Spleen (tissue), 11 donors: ENCODE results near the gene TREH. TPM values are rescaled to one million over a fixed set of nuclear protein-coding genes. Genes with fewer than 3 reads are reported as not detected.
"Not testable (repeated sequence)": the region's sequence is repeated elsewhere in the genome, so short reads cannot be mapped to it uniquely, and the experiment has no call there.

Experiments
- DNase-seq: peaks from one replicate; pipeline ENCODE4 v3.0.0-alpha.2; 2020
- H3K27ac ChIP-seq, 8 donors: fragments of 200-600 bp; sonication (generic) in 7 of 8; 1 replicate in 4 of 8; 2 replicates in 4 of 8; pipeline versions ENCODE4 v1.5.0 to v1.8.0; 2016 to 2021; ENCODE audit warnings: inconsistent platforms in 4 of 8, mild to moderate bottlenecking in 4 of 8, moderate library complexity in 1 of 8
- H3K27me3 ChIP-seq, 7 donors: fragments of 200-600 bp; sonication (generic) in 6 of 7; replicated peaks in 1 of 7; 1 replicate in 4 of 7; 2 replicates in 3 of 7; pipeline versions ENCODE4 v1.5.0 to v1.8.0; 2016 to 2021; ENCODE audit warnings: inconsistent platforms in 3 of 7, mild to moderate bottlenecking in 1 of 7
- H3K36me3 ChIP-seq, 6 donors: fragments of 200-600 bp; sonication (generic) in 5 of 6; 1 replicate in 4 of 6; 2 replicates in 2 of 6; pipeline versions ENCODE4 v1.5.0 to v1.8.0; 2016 to 2021; ENCODE audit warnings: inconsistent platforms in 2 of 6
- H3K4me1 ChIP-seq, 6 donors: fragments of 200-600 bp; sonication (generic) in 5 of 6; 1 replicate in 3 of 6; 2 replicates in 3 of 6; pipeline versions ENCODE4 v1.5.0 to v1.8.0; 2016 to 2021; ENCODE audit warnings: inconsistent platforms in 3 of 6
- H3K4me3 ChIP-seq, 8 donors: fragments of 200-600 bp; sonication (generic) in 7 of 8; 1 replicate in 4 of 8; 2 replicates in 4 of 8; pipeline versions ENCODE4 v1.5.0 to v1.8.0; 2016 to 2021; ENCODE audit warnings: inconsistent platforms in 4 of 8, mild to moderate bottlenecking in 4 of 8, moderate library complexity in 2 of 8
- H3K9me3 ChIP-seq, 8 donors: fragments of 200-600 bp; sonication (generic) in 7 of 8; 1 replicate in 4 of 8; 2 replicates in 4 of 8; pipeline versions ENCODE4 v1.5.0 to v1.8.0; 2016 to 2021; ENCODE audit warnings: inconsistent platforms in 4 of 8
- POLR2A ChIP-seq, 3 donors: fragments of 450-650 bp; IDR thresholded peaks; one replicate each; pipeline ENCODE4 v1.5.1; 2017; ENCODE audit warnings: antibody characterized with exemption in 3 of 3, mild to moderate bottlenecking in 1 of 3
- POLR2AphosphoS5 ChIP-seq, 3 donors: sonication (generic); formaldehyde crosslinking; IDR thresholded peaks; one replicate each; pipeline ENCODE4 v1.5.1; 2017; ENCODE audit warnings: antibody characterized with exemption in 3 of 3
- WGBS, 5 donors: extraction: QIAGEN DNeasy Blood & Tissue Kit in 3 of 5; methylation state at CpG; one replicate each; pipeline versions ENCODE4 v1.1.5 to v1.1.7; 2013 to 2018; 5-methylcytosine and 5-hydroxymethylcytosine counted together
- intact Hi-C: fragments of 100-400 bp; cut with DNase I; formaldehyde crosslinking; loops from one replicate; pipeline ENCODE4 v1.15.0; 2023; ENCODE audit warnings: low total_unique reads
- polyA plus RNA-seq, 3 donors: library from polyadenylated mRNA; stranded (reverse); fragments of 200-250 nt; gene quantifications; one replicate each; pipeline ENCODE4 v1.2.1, GENCODE V29; 2013
- total RNA-seq, 7 donors: library from RNA; depleted of rRNA in 3 of 7; stranded (reverse); fragments of >200 nt in 3 of 7; fragmentation: NEBNext Ultra II Directional in 4 of 7; extraction: Animal tissue kit (Norgen Biotek cat#: 25700) in 4 of 7; gene quantifications; one replicate each; pipeline versions ENCODE4 v1.1.0 to v1.2.1, GENCODE V29; 2016 to 2021
- TF ChIP-seq, protein P1 (sequence below), 11 experiments: fragments of 200-600 bp in 7 of 11; fragments of 450-650 bp in 4 of 11; sonication (generic) in 4 of 11; IDR thresholded peaks in 8 of 11; conservative IDR thresholded peaks in 3 of 11; 1 replicate in 7 of 11; 2 replicates in 4 of 11; pipeline versions ENCODE4 v1.4.0 to v1.8.0; 2016 to 2021; ENCODE audit warnings: antibody characterized with exemption in 11 of 11, inconsistent platforms in 4 of 11, mild to moderate bottlenecking in 1 of 11
- donor health status: healthy with polysubstance abuse.
- donor health status: DM: no; HTN: no; CAD: no; lungs with moderate emphysema.
- donor health status: DM: no; HTN: no; CAD: no.
- donor health status: Bipolar disorder and iron deficiency.
- donor health status: healthy.
- donor health status: DM: no; HTN: no; CAD: no.
- donor health status: DM: yes; HTN: yes; CAD: no.

Gene TREH
- total and polyA plus RNA-seq, 10 donors, result 0.33 to 2.3 (median 2.0) TPM; not detected in 7

- peak overlapping the region in 1 of 8 donors; percentile 59 for H3K4me3 ChIP-seq
- peaks cover 8 to 45% (median 35%) of the 10 kb centered on the region in 6 donors for H3K4me1 ChIP-seq
- H3K9me3 ChIP-seq, result no peaks in the 10 kb centered on the region
- WGBS, 5 donors, result 81 to 88% (median 84%) methylated on average over 34 to 41 of the region's 41 CpGs
- no peaks in the 10 kb centered on the region for H3K36me3 ChIP-seq
- intact Hi-C loops, result loop anchor here (5.0 kb wide), 1 partner anchor 253 kb away; no protein-coding TSS in a partner anchor
- peak overlapping the region in 1 of 8 donors; percentile 77 for H3K27ac ChIP-seq
- H3K27me3 ChIP-seq, result peaks cover 0 to 18% (median 0%) of the 10 kb centered on the region in 7 donors
- TF ChIP-seq POLR2AphosphoS5 (IDR thresholded peaks at IDR 0.05), result no peak
- TF ChIP-seq POLR2A (IDR thresholded peaks at IDR 0.05), result no peak
- TF ChIP-seq, protein P1, sequence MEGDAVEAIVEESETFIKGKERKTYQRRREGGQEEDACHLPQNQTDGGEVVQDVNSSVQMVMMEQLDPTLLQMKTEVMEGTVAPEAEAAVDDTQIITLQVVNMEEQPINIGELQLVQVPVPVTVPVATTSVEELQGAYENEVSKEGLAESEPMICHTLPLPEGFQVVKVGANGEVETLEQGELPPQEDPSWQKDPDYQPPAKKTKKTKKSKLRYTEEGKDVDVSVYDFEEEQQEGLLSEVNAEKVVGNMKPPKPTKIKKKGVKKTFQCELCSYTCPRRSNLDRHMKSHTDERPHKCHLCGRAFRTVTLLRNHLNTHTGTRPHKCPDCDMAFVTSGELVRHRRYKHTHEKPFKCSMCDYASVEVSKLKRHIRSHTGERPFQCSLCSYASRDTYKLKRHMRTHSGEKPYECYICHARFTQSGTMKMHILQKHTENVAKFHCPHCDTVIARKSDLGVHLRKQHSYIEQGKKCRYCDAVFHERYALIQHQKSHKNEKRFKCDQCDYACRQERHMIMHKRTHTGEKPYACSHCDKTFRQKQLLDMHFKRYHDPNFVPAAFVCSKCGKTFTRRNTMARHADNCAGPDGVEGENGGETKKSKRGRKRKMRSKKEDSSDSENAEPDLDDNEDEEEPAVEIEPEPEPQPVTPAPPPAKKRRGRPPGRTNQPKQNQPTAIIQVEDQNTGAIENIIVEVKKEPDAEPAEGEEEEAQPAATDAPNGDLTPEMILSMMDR (IDR thresholded peaks at IDR 0.05 in 8 of 11, conservative IDR thresholded peaks at IDR 0.05 in 3 of 11), result no peak
- no peak for DNase-seq
Observed at GRCh38 chr11:118688851-118689502, 9.5 kb upstream of the TREH start.

- not testable (repeated sequence) for H3K36me3 ChIP-seq, H3K9me3 ChIP-seq, H3K27ac ChIP-seq, DNase-seq, H3K4me3 ChIP-seq
- peaks cover 0 to 18% (median 0%) of the 10 kb centered on the region in 7 donors for H3K27me3 ChIP-seq
- WGBS, 5 donors, result 60 to 81% (median 71%) methylated on average over 10 of the region's 10 CpGs
- intact Hi-C loops, result loop anchor here (5.0 kb wide), 1 partner anchor 254 kb away; no protein-coding TSS in a partner anchor
- H3K4me1 ChIP-seq, result peaks cover 8 to 39% (median 35%) of the 10 kb centered on the region in 6 donors
Observed at GRCh38 chr11:118688339-118688738, 8.9 kb upstream of the TREH start.

DNA sequence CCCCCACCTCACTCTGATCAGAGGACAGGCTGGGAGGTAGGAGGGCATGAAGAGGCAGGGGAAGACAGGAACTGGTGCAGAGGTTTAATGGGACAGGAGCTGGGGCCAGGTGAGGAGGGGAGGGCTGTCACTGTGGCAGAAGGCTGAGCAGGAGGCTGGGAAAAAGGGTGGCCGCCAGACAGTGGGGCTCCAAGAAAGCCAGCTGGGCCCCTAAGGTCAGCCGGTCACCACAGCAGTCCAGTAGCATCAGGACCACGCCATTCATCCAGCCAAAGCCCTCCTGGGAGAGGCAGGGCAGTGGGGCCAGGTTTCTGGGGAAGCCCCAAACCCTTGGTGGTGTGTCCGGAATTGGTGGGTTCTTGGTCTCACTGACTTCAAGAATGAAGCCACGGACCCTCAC is 8.5 kb upstream of the TREH start:
- Histone ChIP-seq H3K27me3 (peaks cover 0 to 18% (median 0%) of the 10 kb centered on the region in 7 donors), H3K36me3 (no peaks in the 10 kb centered on the region), H3K9me3 (no peaks in the 10 kb centered on the region), H3K27ac (no peak overlapping the region), H3K4me3 (no peak overlapping the region), H3K4me1 (peaks cover 8 to 34% (median 32%) of the 10 kb centered on the region in 6 donors)
- no peak for TF ChIP-seq POLR2AphosphoS5 (IDR thresholded peaks at IDR 0.05)
- WGBS, 5 donors, result 86 to 91% (median 87%) methylated on average over 5 of the region's 5 CpGs
- no peak for DNase-seq
- intact Hi-C loops, result loop anchor here (5.0 kb wide), 1 partner anchor 254 kb away; no protein-coding TSS in a partner anchor

DNA sequence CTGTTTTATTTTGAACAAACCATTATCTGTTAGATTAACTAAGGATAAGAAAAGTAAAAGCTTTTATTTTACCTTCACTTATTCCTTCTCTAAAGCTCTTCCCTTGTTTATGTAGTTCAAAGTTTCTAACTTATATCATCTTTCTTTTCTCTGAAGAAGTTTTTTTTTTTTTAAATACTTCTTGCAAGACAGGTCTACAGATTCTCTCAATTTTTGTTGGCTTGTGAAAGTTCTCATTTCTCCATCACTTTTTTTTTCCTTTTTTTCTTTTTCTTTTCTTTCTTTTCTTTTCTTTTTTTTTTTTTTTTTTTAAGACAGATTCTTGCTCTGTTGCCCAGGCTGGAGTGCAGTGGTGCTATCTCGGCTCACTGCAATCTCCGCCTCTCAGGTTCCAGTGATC is 4.7 kb upstream of the TREH start:
- Histone ChIP-seq H3K9me3 (no peaks in the 10 kb centered on the region), H3K27ac (no peak overlapping the region), H3K4me3 (no peak overlapping the region), H3K27me3 (peaks cover 0 to 18% (median 0%) of the 10 kb centered on the region in 7 donors), H3K36me3 (no peaks in the 10 kb centered on the region), H3K4me1 (peaks cover 0 to 2% (median under 1%) of the 10 kb centered on the region in 6 donors)
- DNase-seq, result no peak
- intact Hi-C loops, result no loop called here
- TF ChIP-seq, protein P1 (IDR thresholded peaks at IDR 0.05 in 8 of 11, conservative IDR thresholded peaks at IDR 0.05 in 3 of 11), result no peak
- TF ChIP-seq POLR2AphosphoS5 (IDR thresholded peaks at IDR 0.05) (no peak), POLR2A (IDR thresholded peaks at IDR 0.05) (no peak)
- WGBS, 5 donors, result 88 to 95% (median 91%) methylated on average over 2 of the region's 2 CpGs

DNA sequence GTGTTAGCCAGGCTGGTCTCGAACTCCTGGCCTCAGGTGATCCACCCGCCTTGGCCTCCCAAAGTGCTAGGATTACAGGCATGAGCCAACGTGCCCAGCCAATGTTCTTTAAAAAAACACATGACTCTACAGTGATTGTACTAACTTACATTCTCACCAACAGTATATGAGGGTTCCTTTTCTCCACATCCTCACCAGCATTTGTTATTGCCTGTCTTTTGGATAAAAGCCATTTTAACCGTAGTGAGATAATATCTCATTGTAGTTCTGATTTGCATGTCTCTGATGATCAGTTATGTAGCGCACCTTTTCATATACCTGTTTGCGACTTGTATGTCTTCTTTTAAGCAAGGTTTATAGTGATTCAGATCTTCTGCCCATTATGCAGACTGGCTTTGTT is 3.5 kb upstream of the TREH start:
- peaks cover 0 to 12% (median 0%) of the 10 kb centered on the region in 7 donors for H3K27me3 ChIP-seq
- WGBS, 5 donors, result 74 to 88% (median 80%) methylated on average over 6 of the region's 6 CpGs
- H3K9me3 ChIP-seq, H3K4me3 ChIP-seq, H3K4me1 ChIP-seq, DNase-seq, H3K36me3 ChIP-seq, H3K27ac ChIP-seq, intact Hi-C loops: not testable (repeated sequence)
